Left renal cortex interstitium (tissue), 4 donors: ENCODE data around the gene RNF14. TPM values are rescaled to one million over a fixed set of nuclear protein-coding genes. Genes with fewer than 3 reads are reported as not detected.
"Not testable (repeated sequence)": the region's sequence is repeated elsewhere in the genome, so short reads cannot be mapped to it uniquely, and the experiment has no call there.

Experiments
- DNase-seq, 4 donors: peaks; one replicate each; pipeline ENCODE4 v3.0.0-alpha.2; 2013; ENCODE audit warnings: low read depth in 4 of 4, low spot score in 2 of 4, missing footprints in 1 of 4
- polyA plus RNA-seq, 4 donors: library from polyadenylated mRNA; unstranded; fragments of 120-200 nt; gene quantifications; one replicate each; pipeline ENCODE4 v1.2.1, GENCODE V29; 2013; ENCODE audit not compliant: insufficient read length in 4 of 4

The RNF14 gene
- 10 to 100 TPM; 52.3 to 74.8 (median 61.2) TPM for polyA plus RNA-seq

GRCh38 chr5:141968914-141969608 lies at the start of gene RNF14:
Gene RNF14 (plus strand): TSS chr5:141969105. CDS start chr5:141973589, 4,484 bp downstream.
- DNase-seq: peak in 3 of 4 donors; percentile 77 to 87 (median 81)

- no peak for DNase-seq
Observed at GRCh38 chr5:141919218-141920119, 49.4 kb upstream of the RNF14 start.

DNA sequence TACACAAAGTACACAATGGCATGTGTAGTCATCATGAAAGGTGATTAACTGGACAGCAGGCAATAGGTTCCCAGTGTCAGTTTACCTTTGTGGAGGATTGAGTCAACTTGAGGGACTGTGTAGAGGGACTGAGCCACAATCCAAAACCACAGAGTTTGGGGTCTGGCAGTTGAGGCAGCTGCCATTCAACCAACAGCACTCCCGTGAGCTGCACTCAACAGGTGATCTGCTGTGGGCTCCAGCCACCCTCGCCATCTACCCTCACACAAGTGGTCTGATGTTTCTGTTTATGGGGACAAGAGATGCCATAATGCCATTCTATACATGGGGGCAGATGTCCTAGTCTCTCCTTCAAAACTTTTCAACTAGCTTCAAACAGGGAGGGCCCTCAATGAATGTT lies 48.1 kb upstream of the RNF14 start:
- no peak for DNase-seq

DNA sequence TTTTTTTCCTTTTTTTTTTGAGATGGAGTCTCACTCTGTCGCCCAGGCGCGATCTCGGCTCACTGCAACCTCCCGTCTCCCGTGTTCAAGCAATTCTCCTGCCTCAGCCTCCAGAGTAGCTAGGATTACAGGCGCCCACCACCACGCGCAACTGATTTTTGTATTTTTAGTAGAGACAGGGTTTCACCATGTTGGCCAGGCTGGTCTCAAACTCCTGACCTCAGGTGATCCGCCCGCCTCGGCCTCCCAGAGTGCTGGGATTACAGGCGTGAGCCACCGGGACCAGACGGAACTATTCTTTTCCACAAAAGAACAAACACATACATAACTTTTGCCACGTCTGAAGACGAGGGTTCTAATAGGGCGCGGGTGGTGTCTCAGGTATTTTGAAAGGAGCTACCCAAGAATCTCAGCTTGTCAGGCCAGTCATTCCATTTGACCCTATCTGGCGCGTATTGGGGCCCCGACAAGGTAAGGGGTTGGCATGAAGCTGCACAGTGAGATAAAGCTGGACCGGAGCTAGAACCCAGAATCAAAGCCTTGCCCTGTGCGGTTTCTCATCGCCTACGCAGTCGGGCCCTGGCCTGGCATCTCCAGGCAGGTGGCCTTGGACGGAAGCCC lies 46.0 kb upstream of the RNF14 start:
- not testable (repeated sequence) for DNase-seq

GRCh38 chr5:141923448-141924313 lies 45.2 kb upstream of the RNF14 start, which contains the start of gene DELE1:
Gene DELE1 (plus strand): TSS chr5:141923871. CDS start chr5:141923942, 71 bp downstream.
- DNase-seq: peak; percentile 82 to 94 (median 90)

DNA sequence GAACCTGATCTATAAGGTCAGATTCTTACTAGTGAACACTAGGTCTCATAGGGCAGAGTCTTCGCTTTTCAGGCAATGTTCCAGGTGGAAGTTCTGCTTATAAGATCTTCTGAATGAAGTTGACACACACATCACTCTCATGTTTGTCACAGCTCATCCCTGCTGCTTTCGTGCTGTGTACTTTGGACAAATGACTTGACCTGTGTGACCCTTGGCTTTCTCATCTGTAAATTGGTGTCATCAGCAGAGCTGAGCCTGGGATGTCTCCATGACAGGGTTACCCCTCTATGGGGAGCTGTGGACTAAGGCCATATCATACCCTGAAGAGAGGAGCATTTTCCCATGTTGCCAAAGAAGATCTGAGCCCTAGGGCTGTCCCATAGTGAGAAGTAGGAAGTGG lies 42.5 kb upstream of the RNF14 start:
- no peak for DNase-seq

- DNase-seq: no peak
Observed at GRCh38 chr5:141928051-141928450, 40.9 kb upstream of the RNF14 start.

GRCh38 chr5:141929398-141930058 lies 39.4 kb upstream of the RNF14 start:
- no peak for DNase-seq

GRCh38 chr5:141931694-141932093 lies 37.2 kb upstream of the RNF14 start:
- DNase-seq: no peak

DNA sequence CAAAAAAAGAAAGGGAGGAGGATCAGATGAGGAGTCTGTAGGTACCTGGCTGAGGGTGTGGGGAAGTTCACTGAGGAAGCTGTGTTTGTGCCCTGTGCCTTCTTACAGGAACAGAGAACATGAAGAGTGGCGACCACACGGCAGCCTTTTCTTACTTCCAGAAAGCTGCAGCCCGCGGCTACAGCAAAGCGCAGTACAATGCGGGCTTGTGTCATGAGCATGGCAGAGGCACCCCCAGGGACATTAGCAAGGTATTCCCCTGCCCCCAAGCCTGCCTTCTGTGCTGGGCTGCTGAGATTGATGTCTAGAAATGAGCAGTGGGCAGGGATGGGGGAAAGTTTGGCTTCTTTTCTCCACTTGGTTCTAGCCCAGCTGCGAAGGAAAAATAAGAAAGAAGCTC lies 35.8 kb upstream of the RNF14 start:
- no peak for DNase-seq

GRCh38 chr5:141934099-141934844 lies 34.6 kb upstream of the RNF14 start:
- DNase-seq: no peak

- DNase-seq: no peak
Observed at GRCh38 chr5:141935538-141935937, 33.4 kb upstream of the RNF14 start.

DNA sequence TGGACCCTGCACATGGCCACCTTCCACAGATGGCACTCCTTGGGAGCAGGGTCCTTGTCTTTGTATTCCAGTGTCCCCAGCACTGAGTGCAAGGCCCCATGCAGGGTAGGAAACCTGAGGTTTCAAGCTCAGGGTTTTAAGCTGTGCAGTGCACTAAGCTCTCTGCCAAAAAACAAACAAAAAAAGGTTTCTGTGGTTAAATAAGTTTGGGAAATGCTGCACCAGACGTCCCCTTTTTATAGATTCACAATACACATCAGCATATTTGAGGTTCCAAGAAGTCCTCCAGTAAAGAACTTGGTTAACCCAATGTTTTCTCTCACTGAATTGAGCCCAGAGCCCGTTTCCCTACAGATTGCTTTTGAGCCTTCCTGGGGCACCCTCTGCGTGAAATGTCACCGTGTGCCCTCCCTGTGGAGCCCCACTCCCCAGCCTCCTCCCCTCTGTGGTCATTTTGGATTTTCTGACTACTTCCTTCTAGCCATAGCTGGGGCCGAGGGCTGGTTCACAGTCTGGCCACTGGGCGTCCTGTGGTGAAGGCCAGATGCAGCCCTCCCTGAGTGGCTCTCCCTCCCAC lies 28.1 kb upstream of the RNF14 start:
- DNase-seq: no peak

- no peak for DNase-seq
Observed at GRCh38 chr5:141941307-141941706, 27.6 kb upstream of the RNF14 start.

DNA sequence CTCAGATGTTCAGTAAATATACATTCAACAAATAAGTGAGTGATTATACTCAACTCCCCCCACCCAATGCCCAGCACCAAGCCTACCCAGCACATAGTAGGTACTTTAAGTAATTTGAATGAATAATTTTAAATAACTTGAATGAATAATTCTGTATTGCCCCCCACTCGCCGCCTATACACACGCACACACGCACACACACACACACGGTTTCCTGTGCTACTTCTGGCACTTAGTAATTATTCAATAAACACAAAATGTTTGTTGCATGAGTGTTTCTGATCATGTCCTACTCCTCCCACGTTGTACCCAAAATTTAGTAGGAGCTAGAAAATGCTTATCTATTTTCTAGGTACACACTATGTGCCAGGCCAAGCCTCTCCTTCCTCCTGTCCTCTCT lies 27.1 kb upstream of the RNF14 start:
- DNase-seq: no peak

DNA sequence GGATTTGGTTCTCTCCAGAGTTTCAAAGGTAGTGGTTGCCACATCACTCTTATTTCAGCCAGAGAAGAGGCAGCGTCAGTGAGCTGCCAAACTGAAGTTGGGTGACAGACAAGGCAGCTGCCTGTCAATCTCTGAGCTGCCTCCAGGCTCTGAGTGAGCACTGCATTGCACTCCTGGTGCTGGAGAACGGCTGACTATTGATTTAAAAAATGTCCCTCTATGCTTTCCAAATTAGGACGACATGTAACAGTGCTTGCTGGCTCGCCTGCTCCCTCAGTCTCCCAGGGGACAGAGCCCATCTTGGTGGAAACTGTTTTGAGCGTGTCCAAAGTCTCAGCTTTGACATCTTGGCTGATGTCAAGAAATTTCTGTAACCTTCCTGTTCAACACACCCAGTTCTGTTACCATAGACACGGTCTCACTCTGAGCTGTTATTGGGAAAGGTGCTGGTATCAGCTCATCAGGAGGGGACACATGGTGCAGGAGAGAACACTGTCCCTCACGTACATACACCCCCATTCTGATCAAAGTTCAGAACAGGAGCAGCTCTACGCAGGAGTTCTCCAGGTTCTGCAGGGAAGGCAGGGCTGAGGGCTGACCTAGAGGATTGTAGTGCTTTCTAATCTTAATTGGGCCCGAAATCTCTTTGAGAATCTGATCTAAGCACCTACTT lies 26.6 kb upstream of the RNF14 start:
- no peak for DNase-seq

DNA sequence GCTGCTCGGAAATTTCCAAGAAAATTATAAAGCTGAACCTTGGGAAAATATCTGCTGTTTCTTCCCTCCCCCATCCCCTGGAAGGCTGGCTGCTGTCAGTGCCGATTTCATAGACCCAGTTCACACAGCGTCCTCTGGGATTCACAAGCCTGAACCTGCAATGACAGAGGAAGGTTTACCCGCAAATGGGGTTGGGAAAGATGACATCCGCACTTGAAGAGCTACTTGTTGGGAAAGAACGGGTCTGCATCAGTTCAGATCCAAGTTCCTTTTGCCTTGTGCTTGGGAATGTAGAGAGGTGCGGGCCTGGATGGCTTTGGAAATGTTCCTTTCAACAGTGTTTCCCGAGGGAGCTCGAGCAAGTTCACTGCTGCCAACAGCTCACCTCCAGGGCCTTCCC lies 24.8 kb upstream of the RNF14 start:
- no peak for DNase-seq

- no peak for DNase-seq
Observed at GRCh38 chr5:141945511-141946051, 23.3 kb upstream of the RNF14 start.
